IMR-90 (cell line): ENCODE results near the gene TIPRL. TPM values are rescaled to one million over a fixed set of nuclear protein-coding genes. Genes with fewer than 3 reads are reported as not detected.

Experiments used
- ATAC-seq: fragments of 200-7000 bp; cut with Tn5 transposase; 2 replicates; pipeline ENCODE4 v1.9.1; 2020; ENCODE audit warnings: low read depth, mild to moderate bottlenecking, moderate library complexity
- BruUV-seq: library from RNA; stranded (reverse); fragments of 400-500 nt; replicated peaks from 2 replicates; lab custom pipeline; 2021; lab: Mats Ljungman, UMichigan
- CTCF ChIA-PET: fragments of 300-600 bp; formaldehyde crosslinking; extraction: SDS; loops from one replicate; lab custom pipeline; 2021; ENCODE audit warnings: antibody characterized with exemption; lab: Yijun Ruan, JAX
- POLR2A ChIA-PET: fragments of 300-600 bp; sonication (Branson Sonifier 250); formaldehyde crosslinking; loops from one replicate; lab custom pipeline; 2022; ENCODE audit warnings: antibody characterized with exemption; ENCODE audit not compliant: unreplicated experiment; lab: Charles Lee
- DNase-seq: peaks from one replicate; pipeline ENCODE4 v3.0.0; 2013
- H2AFZ ChIP-seq: replicated peaks from 2 replicates; pipeline ENCODE3; 2013; ENCODE audit warnings: low read length, mild to moderate bottlenecking; ENCODE audit not compliant: poor library complexity
- H2AK5ac ChIP-seq: 2 replicates; pipeline ENCODE4 v1.6.1; 2013; ENCODE audit warnings: low read depth, low read length, inconsistent platforms
- H2AK9ac ChIP-seq: replicated peaks from 2 replicates; pipeline ENCODE3; 2013; ENCODE audit warnings: mild to moderate bottlenecking, low read depth, low read length, moderate library complexity; ENCODE audit not compliant: poor library complexity
- H2BK120ac ChIP-seq: 2 replicates; pipeline ENCODE4 v1.6.1; 2013; ENCODE audit warnings: low read depth, low read length, inconsistent platforms
- H2BK15ac ChIP-seq: 3 replicates; pipeline ENCODE4 v1.6.1; 2013; ENCODE audit warnings: low read depth, low read length, inconsistent platforms
- H2BK20ac ChIP-seq: 2 replicates; pipeline ENCODE4 v1.6.1; 2013; ENCODE audit warnings: low read depth, mild to moderate bottlenecking, inconsistent platforms, low read length, moderate library complexity
- H2BK5ac ChIP-seq: 2 replicates; pipeline ENCODE4 v1.6.1; 2013; ENCODE audit warnings: mild to moderate bottlenecking, low read depth, low read length, inconsistent platforms; ENCODE audit not compliant: poor library complexity, severe bottlenecking
- H3K14ac ChIP-seq: replicated peaks from 2 replicates; pipeline ENCODE4 v1.6.1; 2013; ENCODE audit warnings: low read depth, low read length, inconsistent platforms
- H3K18ac ChIP-seq: 2 replicates; pipeline ENCODE4 v1.6.1; 2013; ENCODE audit warnings: low read depth, low read length, control low read depth
- H3K23ac ChIP-seq: 2 replicates; pipeline ENCODE4 v1.6.1; 2013; ENCODE audit warnings: low read depth, low read length, inconsistent platforms
- H3K27ac ChIP-seq: 2 replicates; pipeline ENCODE4 v1.5.1; 2013; ENCODE audit warnings: mild to moderate bottlenecking, control low read depth, low read length; ENCODE audit not compliant: insufficient read depth
- H3K27me3 ChIP-seq: 2 replicates; pipeline ENCODE4 v1.6.1; 2013; ENCODE audit warnings: low read length; ENCODE audit not compliant: control insufficient read depth, insufficient read depth
- H3K36me3 ChIP-seq: 2 replicates; pipeline ENCODE4 v1.6.1; 2013; ENCODE audit warnings: low read length, mixed read lengths; ENCODE audit not compliant: control insufficient read depth, insufficient read depth
- H3K4ac ChIP-seq: 2 replicates; pipeline ENCODE4 v1.6.1; 2013; ENCODE audit warnings: low read depth, low read length, inconsistent platforms
- H3K4me1 ChIP-seq: 2 replicates; pipeline ENCODE4 v1.6.1; 2013; ENCODE audit warnings: low read length, mixed read lengths; ENCODE audit not compliant: control insufficient read depth, insufficient read depth
- H3K4me2 ChIP-seq: 2 replicates; pipeline ENCODE4 v1.6.1; 2013; ENCODE audit warnings: low read depth, mild to moderate bottlenecking, control low read depth, low read length, moderate library complexity
- H3K4me3 ChIP-seq: 2 replicates; pipeline ENCODE4 v1.5.1; 2013; ENCODE audit warnings: low read depth, mild to moderate bottlenecking, control low read depth, low read length, moderate library complexity; ENCODE audit not compliant: insufficient read depth
- H3K56ac ChIP-seq: 2 replicates; pipeline ENCODE4 v1.6.1; 2013; ENCODE audit warnings: low read length, inconsistent platforms; ENCODE audit not compliant: insufficient read depth; ENCODE audit errors: extremely low read depth
- H3K79me1 ChIP-seq, 2 experiments: 2 replicates each; pipeline ENCODE4 v1.6.1; 2013; ENCODE audit warnings: low read length in 2 of 2, inconsistent platforms in 1 of 2, low read depth in 1 of 2
- H3K9ac ChIP-seq: 2 replicates; pipeline ENCODE4 v1.6.1; 2013; ENCODE audit warnings: low read depth, low read length, control low read depth
- H3K9me1 ChIP-seq: 2 replicates; pipeline ENCODE4 v1.6.1; 2013; ENCODE audit warnings: low read length, inconsistent platforms; ENCODE audit not compliant: insufficient read depth
- H3K9me3 ChIP-seq: 2 replicates; pipeline ENCODE4 v1.6.1; 2013; ENCODE audit warnings: low read length; ENCODE audit not compliant: control insufficient read depth, insufficient read depth
- H4K20me1 ChIP-seq: 2 replicates; pipeline ENCODE4 v1.6.1; 2013; ENCODE audit warnings: low read length, inconsistent platforms; ENCODE audit not compliant: insufficient read depth
- H4K5ac ChIP-seq: 2 replicates; pipeline ENCODE4 v1.6.1; 2013; ENCODE audit warnings: mild to moderate bottlenecking, low read depth, low read length, control low read depth
- H4K8ac ChIP-seq, 2 experiments: 2 replicates each; pipeline ENCODE4 v1.6.1; 2013; ENCODE audit warnings: low read depth in 2 of 2, low read length in 2 of 2, control low read depth in 1 of 2, inconsistent platforms in 1 of 2
- H4K91ac ChIP-seq: 2 replicates; pipeline ENCODE4 v1.6.1; 2013; ENCODE audit warnings: low read depth, low read length, inconsistent platforms; ENCODE audit not compliant: insufficient read depth
- BHLHE40 ChIP-seq: fragments of 150-350 bp; IDR thresholded peaks from 2 replicates; pipeline ENCODE4 v1.6.1; 2016; ENCODE audit warnings: mild to moderate bottlenecking, low read depth, low read length
- CEBPB ChIP-seq: IDR thresholded peaks from 2 replicates; pipeline ENCODE4 v1.6.1; 2012; ENCODE audit warnings: low read depth, low read length, improper control_type of control experiment
- CHD1 ChIP-seq: IDR thresholded peaks from 2 replicates; pipeline ENCODE4 v1.6.1; 2012; ENCODE audit warnings: low read depth, low read length, improper control_type of control experiment
- FOS ChIP-seq: fragments of 150-350 bp; IDR thresholded peaks from 2 replicates; pipeline ENCODE4 v1.6.1; 2016; ENCODE audit warnings: low read depth, low read length
- MAFK ChIP-seq: IDR thresholded peaks from 2 replicates; pipeline ENCODE4 v1.6.1; 2012; ENCODE audit warnings: low read depth, low read length, improper control_type of control experiment
- MAZ ChIP-seq: IDR thresholded peaks from 2 replicates; pipeline ENCODE4 v1.6.1; 2012; ENCODE audit warnings: low read depth, mild to moderate bottlenecking, low read length, improper control_type of control experiment, moderate library complexity, borderline replicate concordance
- MXI1 ChIP-seq: IDR thresholded peaks from 2 replicates; pipeline ENCODE4 v1.6.1; 2012; ENCODE audit warnings: low read depth, mild to moderate bottlenecking, low read length, moderate library complexity, borderline replicate concordance
- NFE2L2 ChIP-seq: fragments of 150-350 bp; IDR thresholded peaks from 2 replicates; pipeline ENCODE4 v1.6.1; 2016; ENCODE audit warnings: low read depth, mild to moderate bottlenecking, low read length
- POLR2A ChIP-seq: IDR thresholded peaks from 2 replicates; pipeline ENCODE4 v1.6.1; 2012; ENCODE audit warnings: mild to moderate bottlenecking, low read depth, low read length
- RAD21 ChIP-seq: IDR thresholded peaks from 2 replicates; pipeline ENCODE4 v1.6.1; 2012; ENCODE audit warnings: low read length, improper control_type of control experiment
- RCOR1 ChIP-seq: IDR thresholded peaks from 2 replicates; pipeline ENCODE4 v1.6.1; 2012; ENCODE audit warnings: mild to moderate bottlenecking, low read length, improper control_type of control experiment; ENCODE audit not compliant: insufficient replicate concordance
- RFX5 ChIP-seq: IDR thresholded peaks from 2 replicates; pipeline ENCODE4 v1.8.0; 2012; ENCODE audit warnings: low read depth, mild to moderate bottlenecking, low read length, moderate library complexity
- SMC3 ChIP-seq: fragments of 150-350 bp; IDR thresholded peaks from 2 replicates; pipeline ENCODE4 v1.6.1; 2016; ENCODE audit warnings: low read depth, mild to moderate bottlenecking, antibody characterized with exemption, low read length, moderate library complexity
- dilution Hi-C: fragments of 300-500 bp; cut with HindIII; formaldehyde crosslinking; loops from one replicate; pipeline ENCODE4 v1.14.3; 2018; ENCODE audit warnings: low sequenced_read_pairs; ENCODE audit not compliant: unreplicated experiment
- in situ Hi-C: fragments of 300-500 bp; cut with MboI; formaldehyde crosslinking; loops from 3 replicates; pipeline ENCODE4 v1.14.3; 2019; ENCODE audit warnings: low sequenced_read_pairs, inconsistent platforms, mixed read lengths
- intact Hi-C: fragments of 100-400 bp; cut with micrococcal nuclease; formaldehyde crosslinking; loops from 2 replicates; pipeline ENCODE4 v1.10.0; 2022
- polyA plus RNA-seq, 3 experiments: library from polyadenylated mRNA; depleted of rRNA; stranded (reverse); fragments of >200 nt; gene quantifications; 2 replicates each; pipeline ENCODE4 v1.2.3, GENCODE V29; 2012; ENCODE audit warnings: low replicate concordance in 1 of 3
- total RNA-seq: library from RNA; depleted of rRNA; stranded (reverse); fragments of >200 nt; gene quantifications from 2 replicates; pipeline ENCODE4 v1.2.3, GENCODE V29; 2012
- TF ChIP-seq, protein P1 (sequence below): fragments of 150-350 bp; IDR thresholded peaks from 2 replicates; pipeline ENCODE4 v1.6.1; 2017; ENCODE audit warnings: mild to moderate bottlenecking, antibody characterized with exemption, low read length, low read depth
- TF ChIP-seq, protein P2 (sequence below): fragments of 150-350 bp; IDR thresholded peaks from 2 replicates; pipeline ENCODE4 v1.6.1; 2016; ENCODE audit warnings: low read depth, mild to moderate bottlenecking, low read length, moderate library complexity, borderline replicate concordance
- TF ChIP-seq, protein P3 (sequence below): conservative IDR thresholded peaks from 2 replicates; pipeline ENCODE4 v1.5.1; 2012; ENCODE audit warnings: mild to moderate bottlenecking, low read depth, low read length, improper control_type of control experiment

TIPRL gene
- total and polyA plus RNA-seq, 2 of the 4 experiments (the other 2 are of a cell fraction), result 15.4 to 23.8 TPM

DNA sequence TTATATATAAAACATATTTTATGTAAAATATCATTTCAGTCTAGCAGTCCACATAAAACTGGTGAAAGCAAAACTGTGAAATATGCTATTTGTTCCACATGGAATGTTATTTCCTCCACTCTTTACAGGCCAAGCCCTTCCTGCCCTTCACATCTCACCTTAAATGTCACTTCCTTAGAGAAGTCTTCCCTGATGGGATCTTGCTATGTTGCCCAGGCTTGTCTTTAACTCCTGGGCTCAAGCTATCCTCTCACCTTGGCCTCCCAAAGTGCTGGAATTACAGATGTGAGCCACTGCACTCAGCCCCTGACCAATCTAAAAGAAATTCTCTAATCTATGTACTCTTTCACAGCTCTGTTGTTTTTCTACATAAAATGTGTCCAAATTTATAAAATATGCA, 39.7 kb upstream of the TIPRL start:
- CTCF ChIA-PET, result interaction anchor here (1.2 kb wide), 1 partner anchor 44 kb away, joined by 4 read pairs; no protein-coding TSS in a partner anchor
- H3K14ac ChIP-seq, result no peak overlapping the region
- H3K4ac ChIP-seq, result no peak overlapping the region
- TF ChIP-seq MXI1 (no peak), RCOR1 (no peak), MAFK (no peak), FOS (no peak), CEBPB (no peak), NFE2L2 (no peak), RFX5 (no peak), RAD21 (no peak), CHD1 (no peak), BHLHE40 (no peak), MAZ (no peak), SMC3 (no peak), POLR2A (no peak)
- TF ChIP-seq, protein P1, sequence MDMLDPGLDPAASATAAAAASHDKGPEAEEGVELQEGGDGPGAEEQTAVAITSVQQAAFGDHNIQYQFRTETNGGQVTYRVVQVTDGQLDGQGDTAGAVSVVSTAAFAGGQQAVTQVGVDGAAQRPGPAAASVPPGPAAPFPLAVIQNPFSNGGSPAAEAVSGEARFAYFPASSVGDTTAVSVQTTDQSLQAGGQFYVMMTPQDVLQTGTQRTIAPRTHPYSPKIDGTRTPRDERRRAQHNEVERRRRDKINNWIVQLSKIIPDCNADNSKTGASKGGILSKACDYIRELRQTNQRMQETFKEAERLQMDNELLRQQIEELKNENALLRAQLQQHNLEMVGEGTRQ, result no peak
- TF ChIP-seq, protein P2, sequence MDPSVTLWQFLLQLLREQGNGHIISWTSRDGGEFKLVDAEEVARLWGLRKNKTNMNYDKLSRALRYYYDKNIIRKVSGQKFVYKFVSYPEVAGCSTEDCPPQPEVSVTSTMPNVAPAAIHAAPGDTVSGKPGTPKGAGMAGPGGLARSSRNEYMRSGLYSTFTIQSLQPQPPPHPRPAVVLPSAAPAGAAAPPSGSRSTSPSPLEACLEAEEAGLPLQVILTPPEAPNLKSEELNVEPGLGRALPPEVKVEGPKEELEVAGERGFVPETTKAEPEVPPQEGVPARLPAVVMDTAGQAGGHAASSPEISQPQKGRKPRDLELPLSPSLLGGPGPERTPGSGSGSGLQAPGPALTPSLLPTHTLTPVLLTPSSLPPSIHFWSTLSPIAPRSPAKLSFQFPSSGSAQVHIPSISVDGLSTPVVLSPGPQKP, result no peak
- TF ChIP-seq, protein P3, sequence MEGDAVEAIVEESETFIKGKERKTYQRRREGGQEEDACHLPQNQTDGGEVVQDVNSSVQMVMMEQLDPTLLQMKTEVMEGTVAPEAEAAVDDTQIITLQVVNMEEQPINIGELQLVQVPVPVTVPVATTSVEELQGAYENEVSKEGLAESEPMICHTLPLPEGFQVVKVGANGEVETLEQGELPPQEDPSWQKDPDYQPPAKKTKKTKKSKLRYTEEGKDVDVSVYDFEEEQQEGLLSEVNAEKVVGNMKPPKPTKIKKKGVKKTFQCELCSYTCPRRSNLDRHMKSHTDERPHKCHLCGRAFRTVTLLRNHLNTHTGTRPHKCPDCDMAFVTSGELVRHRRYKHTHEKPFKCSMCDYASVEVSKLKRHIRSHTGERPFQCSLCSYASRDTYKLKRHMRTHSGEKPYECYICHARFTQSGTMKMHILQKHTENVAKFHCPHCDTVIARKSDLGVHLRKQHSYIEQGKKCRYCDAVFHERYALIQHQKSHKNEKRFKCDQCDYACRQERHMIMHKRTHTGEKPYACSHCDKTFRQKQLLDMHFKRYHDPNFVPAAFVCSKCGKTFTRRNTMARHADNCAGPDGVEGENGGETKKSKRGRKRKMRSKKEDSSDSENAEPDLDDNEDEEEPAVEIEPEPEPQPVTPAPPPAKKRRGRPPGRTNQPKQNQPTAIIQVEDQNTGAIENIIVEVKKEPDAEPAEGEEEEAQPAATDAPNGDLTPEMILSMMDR, result no peak
- no peak overlapping the region for H3K56ac ChIP-seq
- no peaks in the 10 kb centered on the region for H4K20me1 ChIP-seq
- H4K8ac ChIP-seq, result no peak overlapping the region
- no TSS peak for BruUV-seq
- peaks cover 14 to 20% of the 10 kb centered on the region in 2 experiments; a peak in 3 of 4 replicates for H3K79me1 ChIP-seq
- no peak overlapping the region for H3K27ac ChIP-seq
- H2BK5ac ChIP-seq, result no peak overlapping the region
- no peak overlapping the region for H2AK5ac ChIP-seq
- in situ Hi-C loops, result loop anchor here (25.0 kb wide), 1 partner anchor 973 kb away; the partner anchor contains the start of gene ATP1B1
- H3K36me3 ChIP-seq, result no peaks in the 10 kb centered on the region
- no peaks in the 10 kb centered on the region for H3K9me3 ChIP-seq
- DNase-seq (no peak), ATAC-seq (no peak)
- H3K9ac ChIP-seq, result no peak overlapping the region
- H4K5ac ChIP-seq, result no peak overlapping the region
- H2BK20ac ChIP-seq, result no peak overlapping the region
- no peak overlapping the region for H3K23ac ChIP-seq
- H2BK120ac ChIP-seq, result no peak overlapping the region
- no peak overlapping the region for H3K4me3 ChIP-seq
- no peak overlapping the region for H4K91ac ChIP-seq
- H3K4me2 ChIP-seq, result no peak overlapping the region
- H3K9me1 ChIP-seq, result no peaks in the 10 kb centered on the region
- dilution Hi-C loops, result no loop called here
- POLR2A ChIA-PET, result no interaction called here
- H2AK9ac ChIP-seq, result no peak overlapping the region
- no peak overlapping the region for H3K18ac ChIP-seq
- intact Hi-C loops, result loop anchor here (5.0 kb wide), 1 partner anchor 57 kb away; no protein-coding TSS in a partner anchor
- peaks cover 2% of the 10 kb centered on the region; the same call in 1 of the 2 replicates for H3K27me3 ChIP-seq
- H2BK15ac ChIP-seq, result no peak overlapping the region
- H2AFZ ChIP-seq, result no peak overlapping the region
- H3K4me1 ChIP-seq, result peaks cover 3% of the 10 kb centered on the region; the same call in 1 of the 2 replicates
